ENCODE results near the gene ATXN1. TPM values are rescaled to one million over a fixed set of nuclear protein-coding genes. Genes with fewer than 3 reads are reported as not detected.

The ATXN1 gene
- total RNA-seq, 1 donor = 45.3 TPM

- H3K4me3 ChIP-seq (ENCODE audit: low read depth, low read length) = no peak overlapping the region
- no peak for TF ChIP-seq CTCF (IDR thresholded peaks at IDR 0.05; ENCODE audit: insufficient read depth, low read depth, low read length)
Measured at GRCh38 chr6:16676376-16676775, 84.9 kb downstream of the ATXN1 start.

GRCh38 chr6:16674801-16675392, 86.4 kb downstream of the ATXN1 start:
- no peak for TF ChIP-seq CTCF (IDR thresholded peaks at IDR 0.05; ENCODE audit: insufficient read depth, low read depth, low read length)
- H3K4me3 ChIP-seq (ENCODE audit: low read depth, low read length) = no peak overlapping the region
- DNase-seq (ENCODE audit: low read depth) = peak; percentile 74

More at GRCh38 chr6:16676376-16676775, 84.9 kb downstream of the ATXN1 start:
- DNase-seq (ENCODE audit: low read depth) = no peak

- no peak for TF ChIP-seq CTCF (IDR thresholded peaks at IDR 0.05; ENCODE audit: insufficient read depth, low read depth, low read length)
- DNase-seq (ENCODE audit: low read depth) = no peak
- H3K4me3 ChIP-seq (ENCODE audit: low read depth, low read length) = no peak overlapping the region
Measured at GRCh38 chr6:16673011-16673797, 88.1 kb downstream of the ATXN1 start.

GRCh38 chr6:16671302-16672289, 89.7 kb downstream of the ATXN1 start:
- no peak for DNase-seq (ENCODE audit: low read depth)
- no peak for TF ChIP-seq CTCF (IDR thresholded peaks at IDR 0.05; ENCODE audit: insufficient read depth, low read depth, low read length)
- H3K4me3 ChIP-seq (ENCODE audit: low read depth, low read length) = no peak overlapping the region

- DNase-seq (ENCODE audit: low read depth) = no peak
- no peak overlapping the region for H3K4me3 ChIP-seq (ENCODE audit: low read depth, low read length)
- no peak for TF ChIP-seq CTCF (IDR thresholded peaks at IDR 0.05; ENCODE audit: insufficient read depth, low read depth, low read length)
Measured at GRCh38 chr6:16670617-16671051, 90.6 kb downstream of the ATXN1 start.

- H3K4me3 ChIP-seq (ENCODE audit: low read depth, low read length) = no peak overlapping the region
- no peak for DNase-seq (ENCODE audit: low read depth)
- no peak for TF ChIP-seq CTCF (IDR thresholded peaks at IDR 0.05; ENCODE audit: insufficient read depth, low read depth, low read length)
Measured at GRCh38 chr6:16670183-16670582, 91.1 kb downstream of the ATXN1 start.
